H7 (cell line): ENCODE results near the gene CUX1. TPM values are rescaled to one million over a fixed set of nuclear protein-coding genes. Genes with fewer than 3 reads are reported as not detected.
"Not testable (repeated sequence)": the region's sequence is repeated elsewhere in the genome, so short reads cannot be mapped to it uniquely, and the experiment has no call there.

Source experiments
- DNase-seq: peaks from one replicate; pipeline ENCODE4 v3.0.0; 2012
- H3K27me3 ChIP-seq: 2 replicates; pipeline ENCODE4 v1.6.0; 2011; ENCODE audit warnings: mild to moderate bottlenecking, low read length; ENCODE audit not compliant: control insufficient read depth, insufficient read depth
- H3K36me3 ChIP-seq: replicated peaks from 2 replicates; pipeline ENCODE4 v1.5.1; 2011; ENCODE audit warnings: low read length; ENCODE audit not compliant: control insufficient read depth, insufficient read depth
- H3K4me3 ChIP-seq: 2 replicates; pipeline ENCODE4 v1.5.1; 2011; ENCODE audit warnings: low read depth, mild to moderate bottlenecking, control low read depth, low read length, moderate library complexity; ENCODE audit not compliant: insufficient read depth
- total RNA-seq: library from RNA; depleted of rRNA; stranded (reverse); fragments of >200 nt; shearing (Covaris generic); gene quantifications from 2 replicates; pipeline ENCODE4 v1.2.3, GENCODE V29; 2014

CUX1 gene
- total RNA-seq, 1 experiment from 2014 or later: 28.2 TPM

DNA sequence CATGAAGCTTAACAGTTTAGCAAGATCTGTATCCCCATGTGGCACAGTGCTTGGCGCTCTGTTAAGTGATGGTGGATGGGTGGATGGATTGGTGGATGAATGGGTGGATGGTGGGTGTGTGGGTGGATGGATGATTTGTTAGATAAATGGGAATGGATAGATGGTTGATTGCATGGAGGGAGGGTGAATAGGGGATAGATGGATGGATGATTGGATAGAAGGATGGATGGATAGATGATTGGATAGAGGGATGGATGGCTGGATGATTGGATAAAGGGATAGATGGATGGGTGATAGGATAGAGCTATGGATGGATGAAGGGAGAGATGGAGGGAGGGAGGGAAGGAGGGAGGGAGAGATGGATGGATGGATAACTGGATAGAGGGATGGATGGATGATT, 229.7 kb downstream of the CUX1 start:
- Histone ChIP-seq H3K36me3 (no peaks in the 10 kb centered on the region), H3K4me3 (no peak overlapping the region), H3K27me3 (no peaks in the 10 kb centered on the region)
- DNase-seq: no peak

DNA sequence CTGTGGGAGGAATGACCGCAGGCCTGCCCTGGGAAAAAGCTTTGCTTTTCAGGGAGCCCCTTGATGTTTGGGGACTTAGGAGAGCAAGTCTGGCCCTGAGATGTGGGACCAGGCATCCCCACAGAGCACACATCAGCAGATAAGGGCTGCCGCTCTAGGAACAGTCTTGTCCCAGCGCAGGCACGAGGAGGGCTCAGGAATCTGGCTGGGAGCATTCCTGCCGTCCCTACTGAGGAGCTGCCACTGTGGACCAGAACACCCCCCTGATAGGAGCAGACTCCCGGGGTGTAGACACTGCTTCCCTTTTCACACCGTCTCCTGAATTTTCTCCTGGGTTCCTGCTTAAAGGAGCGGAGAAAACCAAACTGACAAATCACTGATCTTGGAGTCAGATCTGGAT, 232.3 kb downstream of the CUX1 start:
- no peaks in the 10 kb centered on the region for H3K27me3 ChIP-seq
- no peak for DNase-seq
- no peaks in the 10 kb centered on the region for H3K36me3 ChIP-seq
- no peak overlapping the region for H3K4me3 ChIP-seq

DNA sequence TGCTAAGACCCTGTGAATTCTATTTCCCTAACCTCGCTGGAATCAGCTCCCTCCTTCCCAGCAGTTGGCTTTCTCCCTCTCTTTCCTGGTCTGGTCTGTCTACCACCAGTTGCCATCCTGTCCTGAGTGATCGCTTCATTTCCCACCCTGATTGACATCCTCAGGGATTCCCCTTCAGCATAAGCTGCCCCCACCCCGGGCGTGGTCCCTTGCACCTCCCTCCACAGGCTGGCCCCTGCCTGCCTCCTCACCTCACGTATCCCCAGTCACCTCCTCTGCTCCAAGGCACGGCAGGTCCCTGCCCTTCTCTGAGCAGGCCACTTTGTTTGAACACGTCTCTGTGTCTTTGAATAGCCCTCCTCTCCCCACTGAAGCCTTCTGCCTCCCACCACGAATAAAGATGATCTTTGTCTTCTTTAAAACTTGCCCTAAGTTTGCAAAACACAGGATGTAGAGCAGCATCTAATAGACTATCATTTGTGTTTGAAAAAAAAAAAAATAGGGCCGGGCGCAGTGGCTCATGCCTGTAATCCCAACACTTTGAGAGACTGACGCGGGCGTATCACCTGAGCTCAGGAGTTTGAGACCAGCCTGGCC, 233.5 kb downstream of the CUX1 start:
- no peak for DNase-seq
- Histone ChIP-seq H3K4me3 (no peak overlapping the region), H3K27me3 (no peaks in the 10 kb centered on the region), H3K36me3 (no peaks in the 10 kb centered on the region)

DNA sequence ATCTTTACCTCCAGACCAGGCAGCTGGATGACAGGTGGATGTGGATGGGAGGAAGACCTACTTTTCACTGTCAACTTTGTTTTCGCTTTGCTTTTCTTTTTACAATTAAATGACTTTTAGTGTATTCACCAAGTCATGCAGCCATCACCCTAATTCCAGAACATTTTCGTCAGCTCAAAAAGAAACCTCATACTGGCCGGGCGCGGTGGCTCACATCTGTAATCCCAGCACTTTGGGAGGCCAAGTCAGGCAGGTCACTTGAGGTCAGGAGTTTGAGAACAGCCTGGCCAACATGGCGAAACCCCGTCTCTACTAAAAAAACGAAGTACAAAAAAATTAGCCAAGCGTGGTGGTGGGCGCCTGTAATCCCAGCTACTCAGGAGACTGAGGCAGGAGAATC, 234.3 kb downstream of the CUX1 start:
- DNase-seq, H3K4me3 ChIP-seq, H3K27me3 ChIP-seq, H3K36me3 ChIP-seq: not testable (repeated sequence)

DNA sequence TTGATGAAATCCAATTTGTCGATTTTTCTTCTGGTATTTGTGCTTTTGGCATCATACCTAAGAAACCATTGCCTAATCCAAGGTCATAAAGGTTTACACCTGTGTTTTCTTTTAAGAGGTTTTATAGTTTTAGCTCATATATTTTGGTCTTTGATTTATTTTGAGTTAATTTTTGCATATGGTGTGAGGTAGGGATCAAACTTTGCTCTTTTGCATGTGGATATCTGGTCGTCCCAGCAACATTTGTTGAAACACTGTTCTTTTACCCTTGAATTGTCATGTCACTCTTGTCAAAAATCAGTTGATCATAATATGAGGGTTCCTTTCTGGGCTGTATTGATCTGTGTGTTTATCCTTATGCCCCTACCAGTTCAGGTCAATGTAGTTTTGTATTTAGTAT, 236.7 kb downstream of the CUX1 start:
- no peak for DNase-seq
- H3K27me3 ChIP-seq: no peaks in the 10 kb centered on the region
- H3K36me3 ChIP-seq: no peaks in the 10 kb centered on the region
- H3K4me3 ChIP-seq: no peak overlapping the region

DNA sequence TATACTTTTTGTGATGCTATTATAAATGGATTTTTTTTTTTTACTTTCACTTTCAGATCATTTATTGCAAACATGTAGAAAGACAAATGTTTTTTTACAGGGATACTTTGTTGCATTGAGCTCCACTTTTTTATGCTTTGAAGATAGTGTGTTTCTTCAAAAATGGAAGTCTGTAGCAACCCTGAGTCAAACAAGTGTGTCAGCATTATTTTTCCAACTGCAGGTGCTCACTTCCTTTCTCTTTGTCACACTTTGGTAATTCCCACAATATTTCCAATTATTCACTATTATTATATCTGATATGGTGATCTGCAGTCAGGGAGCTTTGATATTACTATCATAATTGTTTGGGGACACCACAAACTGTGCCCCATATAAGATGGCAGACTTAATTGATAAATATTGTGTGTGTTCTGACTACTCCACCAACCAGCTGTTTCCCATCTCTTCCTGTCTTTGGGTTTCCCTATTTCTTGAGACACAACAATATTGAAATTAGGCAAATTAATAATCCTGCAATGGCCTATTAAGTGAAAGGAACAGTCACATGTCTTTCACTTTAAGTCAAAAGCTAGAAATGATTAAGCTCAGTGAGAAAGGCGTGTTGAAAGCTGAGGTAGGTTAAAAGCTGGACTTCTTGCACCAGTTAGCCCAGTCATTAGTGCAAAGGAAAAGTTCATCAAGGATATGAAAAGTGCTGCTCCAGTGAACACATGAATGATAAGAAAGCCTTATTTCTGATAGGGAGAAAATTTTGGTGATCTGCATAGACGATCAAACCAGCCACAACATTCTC, 238.0 kb downstream of the CUX1 start:
- Histone ChIP-seq H3K4me3 (no peak overlapping the region), H3K27me3 (no peaks in the 10 kb centered on the region), H3K36me3 (no peaks in the 10 kb centered on the region)
- DNase-seq: no peak

DNA sequence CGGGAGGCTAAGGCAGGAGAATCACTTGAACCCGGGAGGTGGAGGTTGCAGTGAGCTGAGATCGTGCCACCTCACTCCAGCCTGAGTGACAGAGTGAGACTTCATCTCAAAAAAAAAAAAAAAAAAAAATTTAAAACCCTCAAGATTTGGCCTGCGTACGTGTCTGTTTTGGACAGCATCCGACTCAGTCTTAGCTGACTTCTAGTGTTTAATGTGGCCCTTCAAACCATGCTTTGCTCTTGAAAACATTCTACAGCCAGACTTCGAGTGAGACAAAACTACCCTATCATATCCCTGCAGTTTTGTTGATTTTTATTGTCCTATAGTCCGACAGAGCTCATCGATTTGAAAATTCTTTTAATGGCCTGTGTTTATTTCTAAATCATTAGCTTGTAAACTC, 242.1 kb downstream of the CUX1 start:
- Histone ChIP-seq H3K36me3 (no peaks in the 10 kb centered on the region), H3K4me3 (no peak overlapping the region), H3K27me3 (no peaks in the 10 kb centered on the region)
- no peak for DNase-seq

DNA sequence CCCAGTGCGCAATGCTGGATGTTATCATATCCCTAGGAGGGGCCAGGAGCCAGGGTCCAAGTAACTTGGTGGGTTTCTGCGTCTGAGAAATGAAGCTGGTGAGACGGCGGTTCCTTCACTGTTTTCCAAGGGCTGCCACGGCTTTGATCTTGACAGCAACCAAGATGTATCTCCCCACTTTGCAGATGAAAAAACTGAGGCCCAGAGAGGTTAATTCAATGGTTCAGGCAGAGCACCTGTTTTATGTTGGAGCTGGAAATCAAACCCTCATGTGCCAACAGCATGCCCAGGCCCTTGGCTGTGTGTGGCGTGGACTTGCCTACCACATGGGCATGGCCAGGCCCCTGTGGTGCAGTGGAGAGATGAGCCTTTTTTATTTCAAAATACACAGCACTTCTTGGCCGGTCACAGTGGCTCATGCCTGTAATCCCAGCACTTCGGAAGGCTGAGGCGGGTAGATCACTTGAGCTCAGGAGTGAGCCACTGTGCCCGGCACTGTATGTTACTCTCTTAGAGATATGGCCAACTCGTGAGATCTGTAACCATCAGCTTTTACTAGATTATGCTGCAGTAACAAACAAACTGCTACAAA, 244.0 kb downstream of the CUX1 start:
- no peaks in the 10 kb centered on the region; the same call in 1 of the 2 replicates for H3K36me3 ChIP-seq
- no peaks in the 10 kb centered on the region for H3K27me3 ChIP-seq
- H3K4me3 ChIP-seq: no peak overlapping the region
- no peak for DNase-seq

DNA sequence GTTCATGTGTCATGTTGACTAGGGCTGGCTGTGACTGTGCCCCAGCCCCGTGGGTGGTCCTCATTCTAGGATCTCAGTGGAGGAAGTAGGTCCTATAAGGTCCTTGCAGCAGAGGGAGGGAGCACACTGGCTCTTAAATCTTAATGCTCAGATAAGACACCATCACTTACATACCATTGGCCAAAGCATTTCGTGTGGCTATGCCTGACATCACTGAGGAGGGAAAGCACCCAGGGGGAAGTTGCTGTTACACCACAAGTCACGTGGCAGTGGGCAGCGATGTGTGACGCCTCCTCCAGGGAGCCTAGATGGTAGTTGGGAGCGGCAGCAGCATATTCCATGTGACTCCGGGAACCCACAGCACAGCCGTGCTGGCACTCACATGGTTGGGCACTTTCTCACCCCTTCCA, 244.6 kb downstream of the CUX1 start:
- H3K4me3 ChIP-seq: no peak overlapping the region
- DNase-seq: no peak
- H3K36me3 ChIP-seq: no peaks in the 10 kb centered on the region; the same call in 1 of the 2 replicates
- H3K27me3 ChIP-seq: no peaks in the 10 kb centered on the region

DNA sequence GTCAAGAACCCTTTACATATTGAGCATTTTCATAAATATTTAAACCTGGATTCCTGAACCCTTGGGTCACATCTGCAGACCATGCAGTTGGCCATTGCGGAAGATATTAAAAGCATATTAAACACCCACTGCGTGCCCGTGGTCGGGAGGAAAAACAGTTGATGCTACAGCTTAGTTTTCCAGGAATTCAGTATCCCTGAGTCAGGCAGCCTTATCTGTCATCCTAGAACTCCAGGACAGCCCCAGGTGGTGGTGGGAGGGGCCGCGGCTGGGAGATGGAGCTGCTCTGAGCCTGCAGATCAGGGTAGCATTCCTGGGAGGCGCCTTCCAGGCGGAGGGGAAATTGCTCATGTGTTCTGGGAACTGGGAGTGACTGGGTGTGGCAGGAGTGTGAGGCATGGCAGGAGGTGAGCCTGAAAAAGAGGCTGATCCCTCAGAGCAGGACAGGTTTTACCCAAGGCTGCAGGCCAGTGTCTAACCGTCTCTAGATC, 246.3 kb downstream of the CUX1 start:
- DNase-seq: peak; percentile 70
- no peak overlapping the region for H3K4me3 ChIP-seq
- no peaks in the 10 kb centered on the region for H3K27me3 ChIP-seq
- H3K36me3 ChIP-seq: no peaks in the 10 kb centered on the region; the same call in 1 of the 2 replicates

DNA sequence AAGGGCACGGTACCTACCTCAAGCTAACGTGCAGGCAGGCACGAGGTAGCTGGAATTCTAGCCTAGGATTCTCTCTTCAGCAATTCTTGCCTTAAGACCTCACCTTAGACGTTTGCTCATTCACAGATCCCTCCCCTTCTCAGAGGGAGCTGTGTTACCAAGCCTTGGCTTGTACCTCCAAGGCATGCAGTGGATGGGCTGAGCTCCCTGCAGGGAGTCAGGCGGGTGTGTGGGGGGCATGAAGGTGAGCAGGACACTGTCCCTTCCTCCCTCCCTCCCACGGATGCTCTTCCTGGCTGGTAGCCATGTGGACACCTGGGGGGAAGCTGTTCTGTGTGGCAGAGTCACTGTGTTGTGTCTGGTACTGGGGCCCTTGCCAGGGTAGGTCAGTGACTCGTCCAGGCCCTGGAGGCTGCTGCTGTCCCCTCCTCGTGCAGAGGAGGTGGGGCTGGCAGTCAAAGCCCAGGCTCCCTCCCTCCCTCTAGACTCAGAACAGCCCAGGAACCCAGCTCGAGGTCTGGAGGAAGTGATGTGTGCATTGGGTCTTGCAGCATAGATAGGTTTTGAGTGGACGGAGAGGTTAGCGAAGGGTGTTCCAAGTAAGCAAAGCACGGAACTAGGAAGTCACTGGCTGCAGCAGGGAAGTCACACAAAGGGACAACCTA, 247.1 kb downstream of the CUX1 start:
- peak; percentile 49 for DNase-seq
- no peaks in the 10 kb centered on the region; the same call in 1 of the 2 replicates for H3K36me3 ChIP-seq
- H3K4me3 ChIP-seq: no peak overlapping the region
- no peaks in the 10 kb centered on the region for H3K27me3 ChIP-seq

DNA sequence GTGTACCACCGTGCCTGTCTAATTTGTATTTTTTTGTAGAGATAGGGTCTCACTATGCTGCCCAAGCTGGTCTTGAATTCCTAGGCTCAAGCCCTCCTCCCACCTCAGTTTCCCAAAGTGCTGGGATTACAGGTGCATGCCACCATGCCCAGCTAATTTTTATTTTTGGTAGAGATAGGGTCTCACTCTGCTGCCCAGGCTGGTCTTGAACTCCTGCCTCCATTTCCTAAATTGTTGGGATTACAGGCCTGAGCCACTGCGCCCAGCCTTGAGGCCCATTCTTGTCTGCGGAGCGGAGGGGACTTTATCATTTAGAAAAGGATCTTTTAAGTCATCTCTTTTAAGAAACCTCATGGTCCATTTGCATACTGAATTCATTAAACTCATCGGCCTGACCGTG, 247.8 kb downstream of the CUX1 start:
- Histone ChIP-seq H3K27me3 (no peaks in the 10 kb centered on the region), H3K36me3 (no peaks in the 10 kb centered on the region; the same call in 1 of the 2 replicates), H3K4me3 (no peak overlapping the region)
- no peak for DNase-seq

DNA sequence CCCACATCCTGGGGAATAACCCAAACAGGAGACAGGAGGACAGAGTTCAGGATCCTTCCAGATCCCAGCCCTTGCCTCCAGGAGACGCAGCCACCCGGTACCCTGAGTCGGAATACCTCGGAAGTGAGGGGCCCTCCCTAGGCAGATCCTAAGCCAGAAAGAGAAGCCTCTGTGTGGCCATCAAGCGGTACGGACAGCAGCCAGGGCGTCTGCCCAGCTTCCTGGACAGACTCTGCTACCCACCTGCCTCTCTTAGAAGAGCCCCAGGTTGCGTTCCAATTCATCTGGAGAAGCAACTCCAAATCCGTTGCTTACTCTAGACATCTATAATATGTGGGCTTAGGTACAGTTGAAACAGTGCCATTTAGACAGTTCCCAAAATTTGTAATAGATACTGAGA, 249.1 kb downstream of the CUX1 start:
- Histone ChIP-seq H3K27me3 (no peaks in the 10 kb centered on the region), H3K4me3 (no peak overlapping the region), H3K36me3 (peaks cover 5% of the 10 kb centered on the region)
- DNase-seq: no peak

DNA sequence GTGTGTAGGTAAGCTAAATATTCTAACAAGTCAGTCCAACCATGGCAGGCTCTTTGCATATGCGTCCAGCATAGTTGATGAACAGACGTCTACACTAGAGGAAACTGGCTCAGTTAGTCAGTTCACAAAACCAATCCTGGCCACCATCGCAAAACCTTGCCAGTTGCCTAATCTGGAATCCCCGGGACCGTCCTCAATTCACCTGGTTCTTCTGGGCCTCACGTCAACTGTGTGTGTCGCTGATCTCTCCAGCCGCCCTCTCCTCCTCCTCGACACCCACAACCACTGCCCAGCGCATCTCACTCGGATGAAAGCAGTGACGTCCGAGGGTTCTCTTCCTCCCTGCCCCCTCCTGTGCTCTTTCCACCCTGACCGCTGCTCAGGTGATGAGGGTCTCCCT, 251.4 kb downstream of the CUX1 start:
- Histone ChIP-seq H3K4me3 (no peak overlapping the region), H3K36me3 (peaks cover 7% of the 10 kb centered on the region), H3K27me3 (no peaks in the 10 kb centered on the region)
- DNase-seq: no peak
